Endothelial cell of umbilical vein (primary cell): Measurements from ENCODE around the gene ITPRIPL2.

Experiments
- CTCF ChIP-seq, 2 donors: IDR thresholded peaks; 1 replicate in 1 of 2; 2 replicates in 1 of 2; pipeline ENCODE4 v1.5.1; 2011; ENCODE audit warnings: low read length in 2 of 2, mild to moderate bottlenecking in 2 of 2, moderate library complexity in 2 of 2, control low read depth in 1 of 2, inconsistent platforms in 1 of 2, low read depth in 1 of 2; ENCODE audit not compliant: insufficient read depth in 1 of 2; ENCODE audit errors: extremely low read depth in 1 of 2
- EZH2 ChIP-seq: IDR thresholded peaks from 2 replicates; pipeline ENCODE4 v1.6.1; 2012; ENCODE audit warnings: borderline replicate concordance, low read depth, mild to moderate bottlenecking, moderate library complexity, low read length, inconsistent platforms; ENCODE audit not compliant: severe bottlenecking
- FOS ChIP-seq: IDR thresholded peaks from 2 replicates; pipeline ENCODE4 v1.6.1; 2011; ENCODE audit warnings: mild to moderate bottlenecking, low read length, moderate library complexity, borderline replicate concordance; ENCODE audit not compliant: insufficient read depth
- GATA2 ChIP-seq: IDR thresholded peaks from 2 replicates; pipeline ENCODE4 v1.7.0; 2011; ENCODE audit warnings: low read depth, mild to moderate bottlenecking, moderate library complexity, mixed read lengths, low read length; ENCODE audit not compliant: insufficient read length, insufficient read depth
- JUN ChIP-seq: IDR thresholded peaks from 2 replicates; pipeline ENCODE4 v1.6.1; 2011; ENCODE audit warnings: borderline replicate concordance, low read depth; ENCODE audit not compliant: insufficient read length, insufficient read depth
- MYC ChIP-seq: IDR thresholded peaks from one replicate; pipeline ENCODE4 v1.6.1; 2011; ENCODE audit warnings: mild to moderate bottlenecking, low read depth, low read length
- POLR2A ChIP-seq: IDR thresholded peaks from 2 replicates; pipeline ENCODE4 v1.6.1; 2012; ENCODE audit warnings: low read depth, mild to moderate bottlenecking, control low read depth, low read length
- POLR2AphosphoS5 ChIP-seq: IDR thresholded peaks from 2 replicates; pipeline ENCODE4 v1.6.1; 2012; ENCODE audit warnings: low read depth, mild to moderate bottlenecking, control low read depth, low read length, moderate library complexity; ENCODE audit not compliant: insufficient read depth
- TF ChIP-seq, protein P1 (sequence below): IDR thresholded peaks from 2 replicates; pipeline ENCODE4 v1.6.1; 2011; ENCODE audit not compliant: insufficient read depth, insufficient read length

- TF ChIP-seq JUN (no peak), CTCF (IDR thresholded peaks at IDR 0.05; ENCODE audit: extremely low read depth in 1 of 2, insufficient read depth in 1 of 2, low read depth in 1 of 2, low read length in 2 of 2) (no peak), POLR2A (no peak), GATA2 (no peak), EZH2 (no peak), POLR2AphosphoS5 (no peak), MYC (no peak), FOS (no peak)
- TF ChIP-seq, protein P1, sequence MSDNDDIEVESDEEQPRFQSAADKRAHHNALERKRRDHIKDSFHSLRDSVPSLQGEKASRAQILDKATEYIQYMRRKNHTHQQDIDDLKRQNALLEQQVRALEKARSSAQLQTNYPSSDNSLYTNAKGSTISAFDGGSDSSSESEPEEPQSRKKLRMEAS: no peak
Observed at GRCh38 chr16:19135896-19136438, 22.2 kb downstream of the ITPRIPL2 start.
